ENCODE results near the gene USP9X. TPM values are rescaled to one million over a fixed set of nuclear protein-coding genes. Genes with fewer than 3 reads are reported as not detected.

Gene USP9X
- total and polyA plus RNA-seq, 2 of the 8 experiments (the other 6 are each of a cell fraction or from before 2014, with no cell fraction given), result 79.2 to 300 TPM

GRCh38 chrX:41047878-41048534 is 37.2 kb upstream of the USP9X start:
- 84% methylated on average over 7 of the region's 8 CpGs; no CpG with 5 or more reads in 1 of the 2 experiments for WGBS, 2 experiments (ENCODE audit: extremely low coverage in 1 of 2, insufficient coverage in 1 of 2, insufficient read length in 1 of 2, insufficient replicate concordance in 2 of 2, low coverage in 1 of 2, low lambda C conversion rate in 2 of 2, missing lambda C conversion rate in 1 of 2)
- ChIA-PET POLR2A (ENCODE audit: partially characterized antibody) (no interaction called here), CTCF (ENCODE audit: partially characterized antibody) (no interaction called here)
- Histone ChIP-seq H3K4ac (replicated peaks; ENCODE audit: insufficient read length, low read depth, low read length) (no peak overlapping the region), H3K4me2 (ENCODE audit: insufficient read depth in 1 of 2, low read depth in 2 of 2, low read length in 2 of 2) (no peak overlapping the region), H4K5ac (ENCODE audit: insufficient read length, low read depth, low read length) (no peak overlapping the region), H2BK20ac (ENCODE audit: low read length) (0 out of 2 replicates have a peak overlapping the region, but pooled peaks have one; percentile 61), H3K23me2 (ENCODE audit: low read depth, low read length) (no peaks in the 10 kb centered on the region), H2BK12ac (ENCODE audit: low read depth, low read length) (peak overlapping the region; percentile 87; the same call in 1 of the 2 replicates), H3K18ac (ENCODE audit: extremely low read depth, low read length) (no peak overlapping the region; the same call in 1 of the 2 replicates), H3K56ac (replicated peaks; ENCODE audit: insufficient read length, low read depth, low read length) (no peak overlapping the region), H2AK5ac (ENCODE audit: low read depth, low read length) (no peak overlapping the region), H2BK15ac (ENCODE audit: low read length) (no peak overlapping the region), H3K9me3 (ENCODE audit: insufficient read depth in 2 of 2, low read depth in 1 of 2, low read length in 1 of 2) (no peaks in the 10 kb centered on the region), H3K14ac (ENCODE audit: insufficient read length) (no peak overlapping the region), H2BK5ac (ENCODE audit: low read depth, low read length) (0 out of 2 replicates have a peak overlapping the region, but pooled peaks have one; percentile 16), H3K27me3 (replicated peaks in 1 of 4; ENCODE audit: control insufficient read depth in 3 of 4, extremely low read depth in 1 of 4, insufficient read depth in 3 of 4, low read length in 3 of 4) (no peaks in the 10 kb centered on the region), H2BK120ac (replicated peaks; ENCODE audit: low read depth, low read length) (no peak overlapping the region), H3K36me3 (ENCODE audit: control insufficient read depth in 2 of 4, insufficient read depth in 4 of 4, low read length in 3 of 4) (no peaks in the 10 kb centered on the region), H2AFZ (ENCODE audit: low read length) (peak overlapping the region; percentile 76), H4K8ac (ENCODE audit: extremely low read depth, insufficient read depth, low read length) (no peak overlapping the region), H3K4me1 (replicated peaks in 1 of 4; ENCODE audit: control insufficient read depth in 3 of 4, insufficient read depth in 4 of 4, low read length in 3 of 4) (no peaks in the 10 kb centered on the region; a peak in 1 of 7 replicates), H3K23ac (ENCODE audit: insufficient read length) (no peak overlapping the region), H4K20me1 (replicated peaks in 1 of 2; ENCODE audit: control insufficient read depth in 1 of 2, insufficient read depth in 2 of 2, low read length in 2 of 2) (no peaks in the 10 kb centered on the region), H3K79me2 (ENCODE audit: control insufficient read depth in 1 of 2, insufficient read depth in 2 of 2, low read length in 2 of 2) (no peaks in the 10 kb centered on the region), H4K91ac (replicated peaks; ENCODE audit: insufficient read length, low read length) (peak overlapping the region; percentile 7), H3K27ac (ENCODE audit: low read depth, low read length) (no peak overlapping the region), H3K9ac (replicated peaks in 1 of 4; ENCODE audit: extremely low read depth in 1 of 4, low read depth in 3 of 4, low read length in 3 of 4) (no peak overlapping the region), H3K79me1 (ENCODE audit: low read depth, low read length) (no peaks in the 10 kb centered on the region), H3K4me3 (ENCODE audit: extremely low read depth in 1 of 4, insufficient read depth in 2 of 4, low read depth in 3 of 4, low read length in 4 of 4) (no peak overlapping the region)
- DNase-seq (ENCODE audit: low read depth in 1 of 2, low spot score in 2 of 2), result no peak
- FAIRE-seq, result peak; percentile 32
- TF ChIP-seq USF2 (IDR thresholded peaks at IDR 0.05; ENCODE audit: low read length), result no peak
- TF ChIP-seq SAP30 (IDR thresholded peaks at IDR 0.05; ENCODE audit: insufficient read depth, insufficient replicate concordance, low read length), result no peak
- TF ChIP-seq GTF2F1 (IDR thresholded peaks at IDR 0.05; ENCODE audit: borderline replicate concordance, low read depth, low read length), result no peak
- no peak for TF ChIP-seq KDM4A (IDR thresholded peaks at IDR 0.05; ENCODE audit: low read depth, low read length, severe bottlenecking)
- no peak for TF ChIP-seq TEAD4 (IDR thresholded peaks at IDR 0.05; ENCODE audit: low read depth, low read length)
- TF ChIP-seq SP1 (IDR thresholded peaks at IDR 0.05; ENCODE audit: low read depth, low read length), result no peak
- TF ChIP-seq RXRA (IDR thresholded peaks at IDR 0.05; ENCODE audit: insufficient read depth, low read depth, low read length), result no peak
- no peak for TF ChIP-seq EZH2 (IDR thresholded peaks at IDR 0.05; ENCODE audit: low read depth, low read length, severe bottlenecking)
- TF ChIP-seq HDAC6 (IDR thresholded peaks at IDR 0.05; ENCODE audit: low read depth, low read length), result no peak
- TF ChIP-seq, protein P1, sequence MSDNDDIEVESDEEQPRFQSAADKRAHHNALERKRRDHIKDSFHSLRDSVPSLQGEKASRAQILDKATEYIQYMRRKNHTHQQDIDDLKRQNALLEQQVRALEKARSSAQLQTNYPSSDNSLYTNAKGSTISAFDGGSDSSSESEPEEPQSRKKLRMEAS (IDR thresholded peaks at IDR 0.05), result no peak
- TF ChIP-seq ASH2L (IDR thresholded peaks at IDR 0.05; ENCODE audit: low read length), result no peak
- no peak for TF ChIP-seq SRF (IDR thresholded peaks at IDR 0.05; ENCODE audit: low read depth, low read length)

Data from H1 (cell line).